GM21619 (cell line): ENCODE measurements around the gene KIRREL3.

Experiments used
- ATAC-seq: cut with Tn5 transposase; IDR thresholded peaks from one replicate; pipeline ENCODE4 v1.9.1; 2021; ENCODE audit not compliant: unreplicated experiment

Gene KIRREL3

GRCh38 chr11:126589492-126589803, 411.1 kb downstream of the KIRREL3 start:
- no peak for ATAC-seq

- ATAC-seq, result no peak
These were observed 411.7 kb downstream of the KIRREL3 start for GRCh38 chr11:126588630-126589491.

GRCh38 chr11:126587541-126587940, 413.0 kb downstream of the KIRREL3 start:
- no peak for ATAC-seq

GRCh38 chr11:126585774-126586491, 414.6 kb downstream of the KIRREL3 start:
- no peak for ATAC-seq

GRCh38 chr11:126585388-126585773, 415.2 kb downstream of the KIRREL3 start:
- no peak for ATAC-seq

GRCh38 chr11:126583594-126584427, 416.8 kb downstream of the KIRREL3 start:
- ATAC-seq, result no peak

- ATAC-seq, result no peak
These were observed 417.5 kb downstream of the KIRREL3 start for GRCh38 chr11:126583101-126583500.

- no peak for ATAC-seq
These were observed 418.5 kb downstream of the KIRREL3 start for GRCh38 chr11:126581871-126582648.

- ATAC-seq, result no peak
These were observed 422.1 kb downstream of the KIRREL3 start for GRCh38 chr11:126578426-126578825.

- no peak for ATAC-seq
These were observed 422.5 kb downstream of the KIRREL3 start for GRCh38 chr11:126578021-126578420.

- no peak for ATAC-seq
These were observed 424.7 kb downstream of the KIRREL3 start for GRCh38 chr11:126575849-126576248.

GRCh38 chr11:126573325-126573978, 427.1 kb downstream of the KIRREL3 start:
- no peak for ATAC-seq

- ATAC-seq, result no peak
These were observed 430.1 kb downstream of the KIRREL3 start for GRCh38 chr11:126570489-126570888.

- no peak for ATAC-seq
These were observed 433.2 kb downstream of the KIRREL3 start for GRCh38 chr11:126567419-126567818.

GRCh38 chr11:126564566-126564965, 436.0 kb downstream of the KIRREL3 start:
- ATAC-seq, result no peak

GRCh38 chr11:126561327-126561893, 439.2 kb downstream of the KIRREL3 start:
- no peak for ATAC-seq

- no peak for ATAC-seq
These were observed 440.3 kb downstream of the KIRREL3 start for GRCh38 chr11:126560221-126560620.

GRCh38 chr11:126548581-126549550, 451.7 kb downstream of the KIRREL3 start:
- no peak for ATAC-seq

GRCh38 chr11:126547691-126548090, 452.9 kb downstream of the KIRREL3 start:
- no peak for ATAC-seq
